ENCODE data around the gene LAMB1. TPM values are rescaled to one million over a fixed set of nuclear protein-coding genes. Genes with fewer than 3 reads are reported as not detected.

Gene LAMB1
- total RNA-seq, 1 experiment from 2014 or later: 240 TPM

DNA sequence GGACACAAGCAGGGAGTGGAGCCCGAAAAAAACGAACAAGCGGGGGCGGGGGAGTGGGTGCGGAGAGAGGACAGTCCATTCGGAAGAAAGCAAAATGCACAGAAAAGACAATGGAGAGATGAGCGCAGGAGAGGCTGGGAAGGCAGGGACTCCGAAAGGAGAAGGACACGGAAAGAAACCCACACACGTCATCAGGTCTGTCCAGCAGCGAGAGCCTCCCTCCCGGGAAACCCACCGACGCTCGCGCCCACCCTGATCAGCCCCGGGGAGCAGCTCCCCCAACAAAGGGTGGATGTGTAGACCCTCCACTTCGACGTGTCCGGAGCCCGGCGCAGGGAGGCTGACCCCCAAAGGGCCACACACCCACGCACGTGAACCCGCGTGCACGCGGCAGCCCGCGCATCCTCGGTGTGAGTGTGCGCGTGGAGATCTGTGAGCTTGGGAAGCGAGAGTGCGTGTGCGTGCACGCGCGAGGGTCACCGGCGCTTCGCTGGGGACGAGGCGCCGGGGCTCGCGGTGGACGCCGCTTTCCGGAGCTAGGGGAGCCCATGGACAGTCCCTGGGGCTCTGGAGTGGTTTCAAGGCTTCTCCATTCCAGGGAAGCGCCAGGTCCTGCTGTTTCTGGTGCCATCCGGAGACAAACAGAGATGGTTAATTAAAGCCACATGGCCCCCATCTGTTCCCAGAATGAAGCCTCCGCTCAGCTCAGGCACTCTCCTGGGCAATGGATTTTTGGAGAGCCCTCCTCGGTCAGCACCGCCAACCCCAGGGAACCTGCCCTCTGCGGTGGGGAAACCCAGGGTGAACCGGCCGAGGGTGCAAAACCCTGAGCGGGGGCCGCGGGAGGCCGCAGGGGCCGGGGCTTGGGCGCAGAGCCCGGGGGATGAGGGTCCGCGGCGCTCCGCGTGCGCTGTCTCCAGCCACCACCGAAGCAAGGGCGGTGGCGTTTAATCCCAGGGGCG, 916 bp downstream of the LAMB1 start:
- H3K27ac Mint-ChIP-seq (ENCODE audit: unreplicated experiment): peak overlapping the region; percentile 82
- CTCF ChIA-PET: interaction anchor here (0.6 kb wide), 1 partner anchor 11 kb away, joined by 6 read pairs; no protein-coding TSS in a partner anchor
- peaks cover 48% of the 10 kb centered on the region for H3K36me3 Mint-ChIP-seq (ENCODE audit: insufficient read depth, unreplicated experiment)
- peak overlapping the region; percentile 90 for H3K4me3 Mint-ChIP-seq (ENCODE audit: low read depth, unreplicated experiment)
- no TSS peak for BruUV-seq (replicated peaks)
- intact Hi-C loops (cut with micrococcal nuclease; ENCODE audit: unreplicated experiment): loop anchor here (5.0 kb wide), 1 partner anchor 95 kb away; no protein-coding TSS in a partner anchor
- TF ChIP-seq, protein P1, sequence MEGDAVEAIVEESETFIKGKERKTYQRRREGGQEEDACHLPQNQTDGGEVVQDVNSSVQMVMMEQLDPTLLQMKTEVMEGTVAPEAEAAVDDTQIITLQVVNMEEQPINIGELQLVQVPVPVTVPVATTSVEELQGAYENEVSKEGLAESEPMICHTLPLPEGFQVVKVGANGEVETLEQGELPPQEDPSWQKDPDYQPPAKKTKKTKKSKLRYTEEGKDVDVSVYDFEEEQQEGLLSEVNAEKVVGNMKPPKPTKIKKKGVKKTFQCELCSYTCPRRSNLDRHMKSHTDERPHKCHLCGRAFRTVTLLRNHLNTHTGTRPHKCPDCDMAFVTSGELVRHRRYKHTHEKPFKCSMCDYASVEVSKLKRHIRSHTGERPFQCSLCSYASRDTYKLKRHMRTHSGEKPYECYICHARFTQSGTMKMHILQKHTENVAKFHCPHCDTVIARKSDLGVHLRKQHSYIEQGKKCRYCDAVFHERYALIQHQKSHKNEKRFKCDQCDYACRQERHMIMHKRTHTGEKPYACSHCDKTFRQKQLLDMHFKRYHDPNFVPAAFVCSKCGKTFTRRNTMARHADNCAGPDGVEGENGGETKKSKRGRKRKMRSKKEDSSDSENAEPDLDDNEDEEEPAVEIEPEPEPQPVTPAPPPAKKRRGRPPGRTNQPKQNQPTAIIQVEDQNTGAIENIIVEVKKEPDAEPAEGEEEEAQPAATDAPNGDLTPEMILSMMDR (IDR thresholded peaks at IDR 0.05; ENCODE audit: unreplicated experiment): no peak
- peaks cover 46% of the 10 kb centered on the region for H3K4me1 Mint-ChIP-seq (ENCODE audit: low read depth, unreplicated experiment)
- no peak for DNase-seq
- peaks cover 2% of the 10 kb centered on the region for H3K9me3 Mint-ChIP-seq (ENCODE audit: low read depth, unreplicated experiment)
- no peaks in the 10 kb centered on the region for H3K27me3 Mint-ChIP-seq (ENCODE audit: unreplicated experiment)

DNA sequence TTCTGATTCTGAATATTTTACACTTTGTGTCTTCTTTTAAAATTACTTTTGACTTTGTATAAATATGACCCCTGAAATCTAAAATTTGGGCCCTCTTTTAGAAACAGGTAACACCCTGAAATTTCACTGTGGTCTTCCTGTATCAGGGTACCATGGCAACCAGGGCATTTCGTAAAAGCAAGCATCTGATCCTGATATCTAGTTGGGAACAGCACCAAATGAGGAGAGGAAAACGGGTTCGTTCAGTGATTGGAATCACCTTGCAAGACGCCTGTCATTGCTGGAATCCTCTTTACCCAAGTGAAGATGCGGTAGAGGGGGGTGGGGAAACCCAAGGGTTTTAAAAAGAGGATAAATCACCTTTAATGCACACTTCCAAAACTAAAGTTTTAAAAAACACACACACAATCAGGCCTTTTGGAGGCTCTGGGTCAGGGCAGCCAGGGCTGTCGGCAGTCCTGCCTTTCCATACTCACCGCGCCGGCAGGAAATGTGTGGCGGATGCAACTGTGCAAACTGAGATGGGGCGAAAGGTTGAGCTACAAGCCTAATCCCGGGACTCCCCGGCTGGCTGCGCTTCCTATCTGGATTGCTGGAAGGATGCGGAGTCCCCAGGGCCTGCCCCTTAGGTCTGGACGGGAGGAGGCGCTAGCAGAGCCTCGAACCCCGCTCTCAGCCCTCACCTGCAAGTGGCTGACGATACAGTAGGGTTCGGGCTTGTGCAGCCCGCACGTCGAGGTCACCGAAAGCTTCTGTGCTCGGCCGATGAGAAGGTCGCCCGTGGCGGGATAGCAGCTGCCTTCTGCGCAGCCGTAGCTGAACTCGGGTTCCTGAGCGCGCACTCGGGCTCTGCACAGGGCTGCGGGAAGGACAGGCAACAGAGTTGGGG, 1.8 kb downstream of the LAMB1 start:
- H3K27ac Mint-ChIP-seq (ENCODE audit: unreplicated experiment): peak overlapping the region; percentile 77
- CTCF ChIA-PET: no interaction called here
- H3K4me1 Mint-ChIP-seq (ENCODE audit: low read depth, unreplicated experiment): peaks cover 43% of the 10 kb centered on the region
- intact Hi-C loops (cut with micrococcal nuclease; ENCODE audit: unreplicated experiment): loop anchor here (5.0 kb wide), 1 partner anchor 96 kb away; no protein-coding TSS in a partner anchor
- peaks cover 48% of the 10 kb centered on the region for H3K36me3 Mint-ChIP-seq (ENCODE audit: insufficient read depth, unreplicated experiment)
- no peaks in the 10 kb centered on the region for H3K27me3 Mint-ChIP-seq (ENCODE audit: unreplicated experiment)
- no peak for DNase-seq
- H3K4me3 Mint-ChIP-seq (ENCODE audit: low read depth, unreplicated experiment): peak overlapping the region; percentile 90
- H3K9me3 Mint-ChIP-seq (ENCODE audit: low read depth, unreplicated experiment): no peaks in the 10 kb centered on the region
- TF ChIP-seq, protein P1 (IDR thresholded peaks at IDR 0.05; ENCODE audit: unreplicated experiment): no peak
- BruUV-seq (replicated peaks): no TSS peak

DNA sequence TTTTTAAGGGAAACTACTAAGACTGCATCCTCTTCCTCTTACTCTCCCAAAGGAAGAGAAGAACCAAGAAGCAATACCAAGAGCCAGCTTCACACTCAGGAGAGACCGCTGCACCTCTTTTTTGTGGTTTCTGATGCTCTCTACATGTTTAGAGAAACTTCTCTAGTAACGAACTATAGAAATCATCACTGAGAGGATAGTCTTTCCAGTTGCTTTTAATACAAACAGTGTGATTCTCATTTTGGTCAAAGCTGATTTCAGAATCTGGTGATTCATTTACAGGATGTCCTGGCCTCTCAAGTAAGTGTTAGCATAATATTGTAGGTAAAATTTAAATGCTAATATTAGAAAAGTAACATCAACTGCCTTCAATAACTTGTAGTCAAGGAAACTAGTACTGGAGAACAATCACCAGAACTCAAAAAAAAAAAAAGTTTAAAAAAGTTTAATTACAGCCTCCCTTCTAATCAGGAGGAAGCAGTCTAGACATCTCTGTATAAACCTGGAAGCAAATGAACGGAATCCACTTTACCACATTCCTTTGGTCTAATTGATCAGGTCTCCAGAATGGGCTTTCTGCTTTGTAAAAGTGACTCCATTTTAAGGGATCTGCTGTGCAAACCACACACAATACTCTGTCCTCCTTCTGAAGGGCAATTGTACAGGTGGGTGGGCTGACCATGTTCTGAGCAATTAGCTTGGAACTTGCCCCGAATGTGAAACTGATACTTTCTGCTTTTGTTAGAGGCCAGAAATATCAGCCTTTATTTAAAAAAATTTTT, 3.0 kb downstream of the LAMB1 start:
- Mint-ChIP-seq H3K27me3 (ENCODE audit: unreplicated experiment) (no peaks in the 10 kb centered on the region), H3K27ac (ENCODE audit: unreplicated experiment) (no peak overlapping the region), H3K4me1 (ENCODE audit: low read depth, unreplicated experiment) (peaks cover 45% of the 10 kb centered on the region), H3K36me3 (ENCODE audit: insufficient read depth, unreplicated experiment) (peaks cover 56% of the 10 kb centered on the region), H3K4me3 (ENCODE audit: low read depth, unreplicated experiment) (peak overlapping the region; percentile 90), H3K9me3 (ENCODE audit: low read depth, unreplicated experiment) (no peaks in the 10 kb centered on the region)
- intact Hi-C loops (cut with micrococcal nuclease; ENCODE audit: unreplicated experiment): loop anchor here (2.0 to 5.0 kb wide), 3 partner anchors 17 to 97 kb away; no protein-coding TSS in a partner anchor
- DNase-seq: no peak
- TF ChIP-seq, protein P1 (IDR thresholded peaks at IDR 0.05; ENCODE audit: unreplicated experiment): no peak
- CTCF ChIA-PET: no interaction called here
- BruUV-seq (replicated peaks): no TSS peak

Data from Calu3 (cell line).